Umbilical cord (tissue), 2 donors: ENCODE data around the gene MSS51. TPM values are rescaled to one million over a fixed set of nuclear protein-coding genes. Genes with fewer than 3 reads are reported as not detected.
"Not testable (repeated sequence)": the region's sequence is repeated elsewhere in the genome, so short reads cannot be mapped to it uniquely, and the experiment has no call there.

Experiments used
- DNase-seq: peaks from one replicate; pipeline ENCODE4 v3.0.0-alpha.2; 2015; ENCODE audit warnings: low spot score
- total RNA-seq: library from RNA; depleted of rRNA; stranded (reverse); fragments of >200 nt; gene quantifications from one replicate; pipeline ENCODE4 v1.2.3, GENCODE V29; 2014; ENCODE audit warnings: low replicate concordance; ENCODE audit not compliant: insufficient read depth

The MSS51 gene
- total RNA-seq, 1 donor from 2014 or later: 1.4 TPM

DNA sequence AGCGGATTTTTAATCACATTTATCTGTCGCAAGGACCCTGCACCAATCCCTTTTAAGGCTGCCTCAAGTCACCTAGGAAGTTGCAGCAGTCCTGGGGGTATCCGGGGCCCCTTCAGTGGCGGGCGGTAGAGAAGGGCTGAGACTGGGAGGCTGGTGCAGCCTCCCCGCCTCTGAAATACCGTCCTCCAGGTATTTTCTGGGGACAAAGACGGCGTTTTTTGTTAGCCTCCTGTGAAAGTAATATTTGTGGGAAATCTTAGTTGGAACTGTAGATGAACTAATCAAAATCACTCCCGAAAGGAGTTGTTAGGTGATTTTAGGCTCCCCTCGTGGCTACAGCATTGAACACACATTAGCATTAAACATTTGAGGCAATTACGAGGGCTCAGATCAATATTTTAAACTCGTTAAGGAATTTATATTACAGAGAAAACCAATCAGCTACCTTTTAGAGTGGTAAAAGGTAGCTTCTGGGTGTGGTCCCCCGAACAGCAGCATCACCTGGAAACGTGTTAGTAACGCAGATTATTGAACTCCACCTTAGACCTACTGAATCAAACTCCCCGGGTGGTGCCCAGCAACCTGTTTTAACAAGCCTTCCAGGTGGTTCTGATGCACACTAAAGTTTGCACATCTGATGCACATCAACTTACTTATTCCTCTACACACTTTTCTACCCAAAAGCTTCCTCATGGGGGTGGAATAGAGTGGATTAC lies 19.0 kb downstream of the MSS51 start:
- DNase-seq: no peak

DNA sequence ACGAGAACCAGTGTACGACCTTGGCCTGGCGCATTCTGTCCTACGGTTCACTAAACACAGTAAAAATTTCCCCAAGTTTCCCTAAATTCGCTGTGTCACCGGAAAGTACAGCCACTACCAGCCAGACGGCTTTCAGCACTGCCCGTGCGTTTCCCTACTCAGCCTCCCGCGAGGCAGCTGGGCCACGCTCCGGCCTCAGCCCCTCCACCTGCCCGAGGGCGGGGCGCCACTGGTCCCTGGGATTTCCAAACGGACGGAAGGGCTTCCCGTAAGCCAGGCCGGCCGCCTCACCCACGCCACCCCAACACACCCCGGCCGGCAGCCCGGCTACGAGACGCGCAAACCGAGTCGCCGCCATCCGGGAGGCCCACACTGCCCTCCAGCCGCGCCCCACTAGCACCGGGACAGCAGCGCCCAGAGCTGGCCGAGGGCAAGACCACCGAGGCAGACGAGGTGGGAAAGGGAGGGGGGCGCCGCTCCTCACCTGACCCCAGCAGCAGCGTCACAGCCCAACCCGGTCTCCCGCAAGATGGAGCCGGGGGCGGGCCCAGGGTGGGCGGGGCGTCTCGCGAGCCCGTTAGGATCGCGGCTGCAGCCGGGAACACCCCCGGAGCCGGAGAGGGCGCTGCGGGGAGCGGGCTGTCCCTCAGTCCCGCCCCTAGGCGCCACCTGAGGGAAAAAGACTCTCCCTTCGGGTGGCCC lies 19.7 kb downstream of the MSS51 start, which contains the start of gene ANXA7:
ANXA7 (minus strand) TSS at position 531 of the 702 bp plus-strand sequence. CDS start 13,202 bp downstream, outside the sequence.
- peak; percentile 93 for DNase-seq

DNA sequence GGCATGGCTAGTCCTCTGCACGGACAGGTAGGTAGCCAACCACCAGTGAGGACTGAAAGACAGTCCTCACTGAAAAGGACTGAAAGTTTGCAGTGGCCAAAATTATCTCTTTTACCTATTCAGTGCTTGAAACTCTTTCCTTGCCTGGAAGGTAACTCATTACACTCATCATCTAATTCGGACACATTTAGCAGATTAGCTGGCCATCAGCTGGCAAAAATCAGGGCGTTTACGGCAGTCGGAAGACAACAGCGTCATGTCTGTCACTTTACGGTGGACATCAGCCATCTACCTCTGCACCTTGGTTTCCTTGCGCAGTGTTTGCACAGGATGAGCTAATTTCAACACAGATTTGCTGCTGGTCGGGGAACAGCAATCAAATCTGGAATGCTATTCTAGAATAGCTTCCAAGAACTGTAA lies 20.2 kb downstream of the MSS51 start:
- DNase-seq: no peak

DNA sequence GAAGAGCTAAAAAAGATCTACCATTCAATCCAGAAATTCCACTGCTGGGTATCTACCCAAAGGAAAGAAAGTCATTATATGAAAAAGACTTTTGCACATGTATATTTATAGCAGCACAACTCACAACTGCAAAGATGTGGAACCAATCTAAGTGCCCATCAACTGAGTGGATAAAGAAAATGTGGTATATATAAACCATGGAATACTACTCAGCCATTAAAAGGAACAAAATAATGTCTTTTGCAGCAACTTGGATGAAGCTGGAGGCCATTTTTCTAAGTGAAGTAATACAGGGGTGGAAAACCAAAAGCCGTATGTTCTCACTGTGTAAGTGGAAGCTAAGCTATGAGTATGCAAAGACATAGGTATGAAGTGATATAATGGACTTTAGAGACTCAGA lies 22.5 kb downstream of the MSS51 start:
- no peak for DNase-seq

DNA sequence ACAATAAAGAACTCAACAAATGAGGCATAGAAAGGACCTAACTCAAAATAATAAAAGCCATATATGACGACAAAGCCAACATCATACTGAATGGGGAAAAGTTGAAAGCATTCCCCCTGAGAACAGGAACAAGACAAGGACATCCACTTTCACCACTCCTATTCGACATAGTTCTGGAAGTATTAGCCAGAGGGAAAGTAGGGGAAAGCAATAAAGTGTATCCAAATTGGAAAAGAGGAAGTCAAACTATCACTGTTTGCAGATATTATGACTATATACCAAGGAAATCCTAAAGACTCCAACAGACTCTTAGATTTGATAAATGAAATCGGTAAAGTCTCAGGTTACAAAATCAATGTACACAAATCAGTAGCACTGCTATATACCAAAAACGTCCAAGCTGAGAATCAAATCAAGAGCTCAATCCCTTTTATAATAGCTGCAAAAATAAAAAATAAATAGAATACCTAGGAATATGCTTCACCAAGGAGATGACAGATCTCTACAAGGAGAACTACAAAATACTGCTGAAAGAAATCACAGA lies 24.3 kb downstream of the MSS51 start:
- DNase-seq: no peak

DNA sequence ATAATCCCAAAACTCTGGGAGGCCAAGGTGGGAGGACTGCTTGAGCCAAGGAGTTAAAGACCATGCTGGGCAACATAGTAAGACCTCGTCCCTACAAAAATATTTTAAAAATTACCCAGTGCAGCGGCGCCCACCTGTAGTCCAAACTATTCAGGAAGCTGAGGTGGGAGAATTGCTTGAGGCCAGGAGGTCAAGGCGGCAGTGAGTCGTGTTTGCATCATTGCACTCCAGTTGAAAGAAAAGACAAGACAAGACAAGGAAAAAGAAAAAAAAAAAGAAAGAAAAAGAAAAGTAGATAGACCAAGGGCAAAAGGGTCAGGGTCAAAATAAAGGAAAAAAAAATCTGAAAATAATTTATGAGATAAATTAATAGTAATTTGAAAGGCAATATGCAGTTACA lies 25.3 kb downstream of the MSS51 start:
- no peak for DNase-seq

DNA sequence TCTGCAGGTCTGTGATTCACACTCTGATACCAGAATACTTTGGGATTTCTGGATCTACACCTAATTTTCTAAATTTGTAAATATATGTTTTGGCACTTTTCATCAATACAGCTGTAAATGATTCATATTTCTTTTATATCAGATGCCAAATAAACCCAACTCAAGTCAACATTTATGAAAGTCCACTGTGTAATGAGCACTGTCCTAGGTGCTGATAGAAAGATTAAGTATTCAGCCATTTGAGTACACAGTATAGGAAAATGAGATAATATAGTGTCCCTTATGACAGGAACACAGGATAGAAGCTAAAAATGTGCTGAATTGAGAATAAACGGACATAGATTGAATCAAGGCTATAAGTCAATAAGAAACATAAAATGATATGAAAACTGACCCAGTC lies 25.9 kb downstream of the MSS51 start:
- DNase-seq: no peak

DNA sequence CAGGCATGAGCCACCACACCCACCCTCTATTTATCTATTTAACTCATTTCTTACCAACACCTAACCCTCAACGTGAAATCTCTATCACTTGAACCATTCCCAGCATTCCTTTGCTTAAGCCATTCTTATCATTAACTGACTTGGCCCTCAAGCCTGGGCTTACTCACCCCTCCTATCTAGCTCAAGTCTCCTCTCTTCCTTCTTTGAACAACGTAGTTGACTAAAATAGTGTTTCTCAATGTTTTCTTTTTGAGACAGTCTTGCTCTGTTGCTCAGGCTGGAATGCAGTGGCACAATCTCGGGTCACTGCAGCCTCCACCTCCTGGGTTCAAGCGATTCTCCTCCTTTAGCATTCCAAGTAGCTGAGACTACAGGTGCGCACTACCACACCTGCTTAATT lies 26.5 kb downstream of the MSS51 start:
- no peak for DNase-seq

DNA sequence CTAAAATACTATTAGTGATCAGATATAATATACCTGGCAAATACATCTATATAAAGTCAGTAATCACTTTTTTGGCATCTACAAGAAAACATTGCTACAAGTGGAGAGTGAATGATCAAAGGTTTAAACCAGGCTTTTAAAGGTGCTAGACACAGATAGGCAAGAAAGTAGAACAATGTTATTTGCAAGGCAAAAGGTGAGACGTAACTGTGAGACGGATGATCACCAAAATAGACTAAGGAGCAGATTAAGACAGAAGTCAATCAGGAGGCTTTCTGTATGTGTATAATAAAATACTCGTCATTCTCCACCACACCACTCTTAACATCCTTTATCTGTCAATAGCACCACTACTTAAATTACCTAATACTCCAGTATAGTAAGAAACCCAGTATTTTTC lies 27.8 kb downstream of the MSS51 start:
- DNase-seq: no peak

DNA sequence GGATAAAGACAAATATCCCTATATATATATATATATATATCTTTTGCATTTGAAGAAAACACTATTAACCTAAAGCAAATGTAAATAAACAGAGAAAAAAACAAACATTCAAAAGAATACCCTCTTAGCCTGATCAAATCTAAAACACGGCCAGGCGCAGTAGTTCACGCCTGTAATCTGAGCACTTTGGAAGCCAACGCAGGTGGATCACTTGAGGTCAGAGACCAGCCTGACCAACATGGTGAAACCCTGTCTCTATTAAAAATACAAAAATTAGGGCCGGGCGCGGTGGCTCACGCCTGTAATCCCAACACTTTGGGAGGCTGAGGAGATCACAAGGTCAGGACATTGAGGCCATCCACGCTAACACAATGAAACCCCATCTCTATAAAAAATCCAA lies 28.7 kb downstream of the MSS51 start:
- DNase-seq: no peak

DNA sequence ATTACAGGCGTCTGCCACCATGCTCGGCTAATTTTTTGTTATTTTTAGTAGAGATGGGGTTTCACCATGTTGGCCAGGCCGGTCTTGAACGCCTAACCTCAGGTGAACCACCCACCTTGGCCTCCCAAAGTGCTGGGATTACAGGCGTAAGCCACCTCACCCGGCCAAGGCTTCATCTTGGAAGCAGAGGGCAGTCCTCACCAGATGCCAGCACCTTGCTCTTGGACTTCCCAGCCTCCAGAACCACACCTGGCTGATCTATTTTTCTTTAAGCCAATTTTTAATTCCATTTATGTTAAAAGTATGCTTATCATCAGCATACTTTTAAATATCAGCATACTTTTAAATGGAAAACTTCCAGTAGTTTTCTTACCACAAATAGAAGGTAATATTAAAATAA lies 31.7 kb downstream of the MSS51 start:
- DNase-seq: no peak

DNA sequence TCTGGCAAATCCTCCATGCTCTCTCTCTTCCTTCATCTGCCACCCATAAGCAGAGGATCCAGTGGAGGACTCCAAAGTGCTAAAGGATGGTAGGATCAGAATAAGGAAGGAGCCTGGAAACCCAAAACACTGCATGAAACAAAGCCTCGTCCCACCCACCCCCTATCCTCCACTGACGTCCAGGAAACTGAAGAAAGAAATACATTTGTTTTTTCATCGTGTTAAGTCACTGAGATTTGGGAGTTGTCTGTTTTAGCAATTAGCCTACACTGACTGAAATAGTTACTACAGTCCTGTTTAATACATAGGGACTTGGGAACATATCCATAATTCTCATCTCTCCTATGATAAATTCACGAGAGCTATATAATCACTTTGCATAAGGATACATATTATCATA lies 34.3 kb downstream of the MSS51 start:
- no peak for DNase-seq

DNA sequence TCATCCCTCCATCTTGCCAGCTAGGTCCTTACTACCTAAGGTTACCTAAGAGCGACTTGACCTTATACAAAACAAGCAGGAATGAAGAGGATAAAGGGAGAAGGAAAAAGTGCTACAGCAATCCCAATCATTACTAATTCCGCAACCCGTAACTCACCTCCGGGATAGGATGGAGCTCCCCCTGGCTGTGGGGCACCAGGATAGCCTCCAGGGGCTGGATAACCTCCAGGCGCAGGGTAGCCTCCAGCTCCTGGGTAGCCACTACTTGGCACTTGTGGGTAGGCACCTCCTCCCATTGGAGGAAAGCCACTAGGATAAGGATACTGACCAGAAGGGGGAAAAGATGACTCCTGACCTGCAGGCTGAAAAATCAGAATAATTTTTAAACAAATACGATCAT lies 35.3 kb downstream of the MSS51 start:
- no peak for DNase-seq

DNA sequence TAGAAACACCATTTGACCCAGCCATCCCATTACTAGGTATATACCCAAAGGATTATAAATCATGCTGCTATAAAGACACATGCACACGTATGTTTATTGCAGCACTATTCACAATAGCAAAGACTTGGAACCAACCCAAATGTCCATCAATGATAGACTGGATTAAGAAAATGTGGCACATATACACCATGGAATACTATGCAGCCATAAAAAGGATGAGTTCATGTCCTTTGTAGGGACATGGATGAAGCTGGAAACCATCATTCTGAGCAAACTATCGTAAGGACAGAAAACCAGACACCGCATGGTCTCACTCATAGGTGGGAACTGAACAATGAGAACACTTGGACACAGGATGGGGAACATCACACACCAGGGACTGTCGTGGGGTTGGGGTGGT lies 39.0 kb downstream of the MSS51 start:
- DNase-seq: not testable (repeated sequence)

DNA sequence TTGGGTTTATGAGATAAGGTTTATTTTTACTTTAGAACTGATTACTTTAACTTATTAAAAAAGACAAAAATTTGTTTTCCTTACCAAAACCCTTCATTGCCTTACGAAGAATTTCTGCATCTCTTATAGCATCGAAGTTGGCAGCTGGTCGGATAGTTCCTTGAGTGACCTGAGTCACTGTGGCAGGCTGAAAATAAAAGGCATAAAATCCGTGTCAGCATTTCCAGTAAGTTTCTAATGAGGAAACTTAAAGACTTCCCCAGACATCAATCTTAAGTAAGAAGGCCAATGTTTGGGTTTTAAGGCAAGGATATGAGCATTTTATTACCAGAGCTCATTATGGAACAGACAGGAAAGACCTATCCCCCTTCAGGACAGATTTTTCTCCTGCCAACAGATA lies 45.1 kb downstream of the MSS51 start:
- no peak for DNase-seq

DNA sequence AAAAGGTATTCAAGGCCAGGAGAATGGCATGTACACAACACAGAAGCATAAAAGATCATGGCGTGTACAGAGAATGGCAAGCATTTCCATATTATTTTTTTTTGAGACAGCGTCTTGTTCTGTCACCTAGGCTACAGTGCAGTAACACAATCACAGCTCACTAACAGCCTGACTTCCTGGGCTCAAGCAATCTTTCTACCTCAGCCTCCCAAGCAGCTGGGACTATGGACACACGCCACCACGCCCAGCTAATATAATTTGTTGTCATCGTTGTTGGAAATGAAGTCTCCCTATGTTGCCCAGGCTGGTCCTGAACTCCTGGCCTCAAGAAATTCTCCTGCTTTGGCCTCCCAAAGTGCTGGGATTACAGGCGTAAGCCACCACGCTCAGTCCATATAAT lies 46.8 kb downstream of the MSS51 start:
- no peak for DNase-seq

DNA sequence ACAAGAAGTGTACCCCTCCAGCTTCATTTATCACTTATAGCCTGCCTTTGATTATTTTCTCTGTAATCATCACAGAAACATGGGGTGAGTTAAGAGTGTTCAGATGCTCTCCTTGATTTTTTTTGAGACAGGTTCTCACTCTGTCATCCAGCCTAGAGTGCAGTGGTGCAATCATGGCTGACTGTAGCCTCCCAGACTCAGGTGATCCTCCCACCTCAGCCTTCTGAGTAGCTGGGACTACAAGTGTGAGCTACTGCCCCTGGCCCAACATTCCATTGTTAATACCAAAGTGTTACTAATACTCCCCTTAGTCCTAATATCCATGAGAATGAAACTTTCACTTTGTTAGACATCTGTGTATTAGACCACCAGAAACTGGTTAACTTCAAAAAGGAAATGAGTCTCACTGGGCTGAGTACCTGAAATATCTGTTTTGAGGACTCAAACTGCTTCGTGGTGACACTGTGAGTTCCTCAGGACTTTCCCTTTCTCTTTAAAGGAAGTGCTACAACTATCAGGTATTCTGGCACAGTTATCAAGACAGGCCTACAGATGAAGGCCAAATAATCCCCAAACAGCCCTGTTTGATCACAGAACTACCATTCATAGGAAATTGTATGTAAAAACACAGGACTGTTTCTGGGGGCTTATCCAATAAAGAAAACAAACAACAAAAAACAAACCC lies 54.2 kb downstream of the MSS51 start:
- DNase-seq: no peak

DNA sequence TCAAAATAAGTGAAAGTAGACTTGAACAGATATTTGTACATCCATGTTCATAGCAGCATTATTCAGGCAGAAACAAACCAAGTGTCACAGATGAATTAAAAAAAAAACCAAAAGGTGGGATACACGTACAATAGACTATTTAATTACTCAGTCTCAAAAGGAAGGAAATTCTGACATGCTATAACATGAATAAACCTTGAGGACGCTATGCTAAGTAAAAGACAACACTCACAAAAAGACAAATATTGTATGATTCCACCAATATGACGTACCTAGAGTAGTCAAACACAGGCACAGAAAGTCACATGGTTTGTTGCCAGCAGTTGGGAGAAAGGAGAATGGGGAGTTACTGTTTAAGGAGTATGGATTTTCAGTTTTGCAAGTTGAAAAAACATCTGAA lies 56.7 kb downstream of the MSS51 start:
- DNase-seq: no peak
